HepG2 (cell line): ENCODE measurements around the gene LINGO3. TPM values are rescaled to one million over a fixed set of nuclear protein-coding genes. Genes with fewer than 3 reads are reported as not detected.

ENCODE experiments used
- ATAC-seq: fragments of 200-7000 bp; cut with Tn5 transposase; 3 replicates; pipeline ENCODE4 v1.9.1; 2020; ENCODE audit warnings: mild to moderate bottlenecking, moderate library complexity
- BruUV-seq: library from RNA; stranded (reverse); fragments of 400-500 nt; replicated peaks from 2 replicates; lab custom pipeline; 2021; lab: Mats Ljungman, UMichigan
- CTCF ChIA-PET: fragments of 300-600 bp; formaldehyde crosslinking; extraction: SDS; loops from one replicate; lab custom pipeline; 2021; ENCODE audit warnings: low total read pairs, inconsistent platforms, low intra/inter-chr PET ratio; lab: Yijun Ruan, JAX
- POLR2A ChIA-PET: fragments of 350-600 bp; sonication (Branson Sonifier 250); formaldehyde crosslinking; loops from one replicate; lab custom pipeline; 2020; ENCODE audit warnings: antibody characterized with exemption, inconsistent platforms; lab: Yijun Ruan, JAX
- DNase-seq: peaks from one replicate; pipeline ENCODE4 v3.0.0-alpha.2; 2015; ENCODE audit warnings: low spot score
- FAIRE-seq: peaks from 3 replicates; lab custom pipeline; 2011; peaks lifted over from hg19 to GRCh38; lab: Jason Lieb, UNC
- H2AFZ ChIP-seq: one replicate; pipeline ENCODE4 v1.6.1; 2011; ENCODE audit warnings: low read length, inconsistent platforms
- H3K27ac ChIP-seq: fragments of 300-600 bp; 3 replicates; pipeline ENCODE4 v1.8.0; 2011; ENCODE audit warnings: mixed run types, mild to moderate bottlenecking, mixed read lengths, low read length, inconsistent platforms; ENCODE audit not compliant: insufficient read depth; ENCODE audit errors: extremely low read length
- H3K27me3 ChIP-seq, 2 experiments: fragments of 200-600 bp in 1 of 2; 2 replicates in 1 of 2; 3 replicates in 1 of 2; pipeline versions ENCODE4 v1.6.0 to v1.8.0; 2011; ENCODE audit warnings: low read length in 2 of 2, mild to moderate bottlenecking in 2 of 2, moderate library complexity in 2 of 2, inconsistent platforms in 1 of 2; ENCODE audit not compliant: insufficient read depth in 2 of 2, control insufficient read depth in 1 of 2
- H3K36me3 ChIP-seq, 2 experiments: fragments of 200-600 bp in 1 of 2; replicated peaks in 1 of 2; 2 replicates in 1 of 2; 3 replicates in 1 of 2; pipeline versions ENCODE4 v1.5.1 to v1.8.0; 2011; ENCODE audit warnings: low read length in 2 of 2, inconsistent platforms in 1 of 2; ENCODE audit not compliant: insufficient read depth in 2 of 2, control insufficient read depth in 1 of 2
- H3K4me1 ChIP-seq: 2 replicates; pipeline ENCODE4 v1.5.1; 2012; ENCODE audit warnings: low read length, inconsistent platforms; ENCODE audit not compliant: insufficient read depth
- H3K4me2 ChIP-seq: 2 replicates; pipeline ENCODE4 v1.6.0; 2011; ENCODE audit warnings: low read depth, low read length, inconsistent platforms
- H3K4me3 ChIP-seq, 3 experiments: fragments of 200-600 bp in 1 of 3; sonication (generic), shearing (Covaris generic) in 1 of 3; replicated peaks in 1 of 3; 2 replicates each; pipeline ENCODE4 v1.5.1; 2011 to 2016; ENCODE audit warnings: low read length in 3 of 3, inconsistent platforms in 2 of 3, low read depth in 2 of 3, mild to moderate bottlenecking in 2 of 3, control low read depth in 1 of 3, mixed read lengths in 1 of 3; ENCODE audit not compliant: insufficient read depth in 1 of 3
- H3K79me2 ChIP-seq: one replicate; pipeline ENCODE4 v1.6.1; 2011; ENCODE audit warnings: low read length, inconsistent platforms; ENCODE audit not compliant: insufficient read depth
- H3K9ac ChIP-seq: 2 replicates; pipeline ENCODE4 v1.6.0; 2011; ENCODE audit warnings: mild to moderate bottlenecking, low read depth, low read length, inconsistent platforms; ENCODE audit not compliant: insufficient read depth
- H3K9me3 ChIP-seq: 2 replicates; pipeline ENCODE4 v1.5.1; 2012; ENCODE audit warnings: mild to moderate bottlenecking, low read length
- H4K20me1 ChIP-seq: 2 replicates; pipeline ENCODE4 v1.6.0; 2011; ENCODE audit warnings: inconsistent platforms, mild to moderate bottlenecking, low read length, moderate library complexity; ENCODE audit not compliant: insufficient read depth
- CBX2 ChIP-seq, 2 experiments: fragments of 200-600 bp in 1 of 2; sonication (generic); formaldehyde crosslinking in 1 of 2; IDR thresholded peaks; 2 replicates each; pipeline versions ENCODE4 v1.7.0 to v1.8.1; 2018 to 2022; ENCODE audit warnings: low read depth in 2 of 2, low read length in 1 of 2, mild to moderate bottlenecking in 1 of 2, missing genetic modification reagents in 1 of 2
- HNRNPH1 ChIP-seq: fragments of 200-400 bp; formaldehyde crosslinking; optimal IDR thresholded peaks from 2 replicates; pipeline ENCODE3; 2017; ENCODE audit warnings: mild to moderate bottlenecking, low read depth, low read length
- HNRNPLL ChIP-seq: fragments of 200-400 bp; formaldehyde crosslinking; IDR thresholded peaks from 2 replicates; pipeline ENCODE4 v1.6.1; 2017; ENCODE audit warnings: mild to moderate bottlenecking, low read depth, low read length; ENCODE audit not compliant: poor library complexity, severe bottlenecking
- KDM5B ChIP-seq: sonication (generic); formaldehyde crosslinking; IDR thresholded peaks from 2 replicates; pipeline ENCODE4 v1.4.0; 2020; ENCODE audit warnings: missing genetic modification reagents, mild to moderate bottlenecking, borderline replicate concordance
- MTERF4 ChIP-seq: sonication (generic); formaldehyde crosslinking; IDR thresholded peaks from 2 replicates; pipeline ENCODE4 v1.8.0; 2023; ENCODE audit warnings: mild to moderate bottlenecking, missing genetic modification reagents
- NCOA2 ChIP-seq: sonication (generic); formaldehyde crosslinking; IDR thresholded peaks from 2 replicates; pipeline ENCODE4 v1.8.0; 2022; ENCODE audit warnings: inconsistent platforms
- RORA ChIP-seq: sonication (generic); formaldehyde crosslinking; IDR thresholded peaks from 2 replicates; pipeline ENCODE4 v1.5.0; 2020; ENCODE audit warnings: mild to moderate bottlenecking, missing genetic modification reagents, moderate library complexity
- SP4 ChIP-seq: sonication (generic); formaldehyde crosslinking; IDR thresholded peaks from 2 replicates; pipeline ENCODE4 v1.8.1; 2023; ENCODE audit warnings: mild to moderate bottlenecking, missing genetic modification reagents
- ZFX ChIP-seq: sonication (generic); formaldehyde crosslinking; IDR thresholded peaks from 2 replicates; pipeline ENCODE4 v1.4.0; 2020; ENCODE audit warnings: mild to moderate bottlenecking, low read depth, missing genetic modification reagents, moderate library complexity
- ZKSCAN5 ChIP-seq: sonication (generic); formaldehyde crosslinking; IDR thresholded peaks from 2 replicates; pipeline ENCODE4 v1.5.1; 2020; ENCODE audit warnings: mild to moderate bottlenecking, missing genetic modification reagents
- ZNF501 ChIP-seq: sonication (generic); formaldehyde crosslinking; IDR thresholded peaks from 2 replicates; pipeline ENCODE4 v1.5.1; 2020; ENCODE audit warnings: mild to moderate bottlenecking, moderate library complexity, missing genetic modification reagents
- ZNF552 ChIP-seq: sonication (generic); formaldehyde crosslinking; IDR thresholded peaks from 2 replicates; pipeline ENCODE4 v1.9.0; 2022; ENCODE audit warnings: missing genetic modification reagents, mild to moderate bottlenecking, borderline replicate concordance
- ZNF558 ChIP-seq: sonication (generic); formaldehyde crosslinking; IDR thresholded peaks from 2 replicates; pipeline ENCODE4 v1.9.0; 2022; ENCODE audit warnings: mild to moderate bottlenecking, missing genetic modification reagents, borderline replicate concordance
- ZNF883 ChIP-seq: sonication (generic); formaldehyde crosslinking; IDR thresholded peaks from 2 replicates; pipeline ENCODE4 v1.5.1; 2020; ENCODE audit warnings: mild to moderate bottlenecking, missing genetic modification reagents; ENCODE audit errors: not compliant biosample characterization
- WGBS: methylation state at CpG from one replicate; pipeline ENCODE4 v1.1.6; 2017; ENCODE audit warnings: low lambda C conversion rate; 5-methylcytosine and 5-hydroxymethylcytosine counted together
- in situ Hi-C: cut with HindIII; loops from 2 replicates; pipeline ENCODE4 v1.10.0; 2017; ENCODE audit warnings: low pct_unique_long_range_greater_than_20kb; ENCODE audit not compliant: extremely low pct_ligation_motif_present
- intact Hi-C: fragments of 100-400 bp; cut with micrococcal nuclease; formaldehyde crosslinking; loops from one replicate; pipeline ENCODE4 v1.10.0; 2022; ENCODE audit not compliant: unreplicated experiment
- polyA plus RNA-seq, 8 experiments: library from polyadenylated mRNA; depleted of rRNA in 3 of 8; stranded (reverse) in 7 of 8; unstranded in 1 of 8; fragments of >200 nt; fragmentation: Illumina TruSeq in 4 of 8; extraction: Trizol in 4 of 8; gene quantifications; 2 replicates each; pipeline versions ENCODE4 v1.2.1 to v1.2.3, GENCODE V29; 2011 to 2016; ENCODE audit warnings: low read depth in 4 of 8, missing spikeins in 1 of 8, mixed read lengths in 1 of 8; ENCODE audit not compliant: insufficient read depth in 1 of 8
- total RNA-seq, 5 experiments: library from RNA; depleted of rRNA; stranded (reverse); fragments of >200 nt; fragmentation: Illumina TruSeq; extraction: Trizol; gene quantifications; 2 replicates each; pipeline ENCODE4 v1.2.3, GENCODE V29; 2016; ENCODE audit warnings: low read depth in 1 of 5

LINGO3 gene
- total and polyA plus RNA-seq, 2 of the 13 experiments (the other 11 are each of a cell fraction or from before 2014, with no cell fraction given) = not detected

- TF ChIP-seq MTERF4 (CRISPR knock-in tag) (no peak), RORA (CRISPR knock-in tag) (no peak), ZKSCAN5 (CRISPR knock-in tag) (no peak), NCOA2 (CRISPR knock-in tag) (no peak), CBX2 (IDR thresholded peaks at IDR 0.05; ENCODE audit: low read depth, low read length) (no peak), CBX2 (CRISPR knock-in tag; IDR thresholded peaks at IDR 0.05; ENCODE audit: low read depth) (no peak; the same call in 1 of the 2 replicates), ZNF552 (no peak), HNRNPH1 (no peak)
- TF ChIP-seq, all 625 proteins: peak for 50
These were observed 16.7 kb downstream of the LINGO3 start (continued) for GRCh38 chr19:2291185-2291751.

GRCh38 chr19:2290441-2291184 is 17.3 kb downstream of the LINGO3 start:
- no peaks in the 10 kb centered on the region; the same call in 1 of the 2 replicates for H4K20me1 ChIP-seq
- ATAC-seq = peak; percentile 6
- ChIA-PET CTCF (no interaction called here), POLR2A (no interaction called here)
- no peak for DNase-seq
- intact Hi-C loops (no loop called here), in situ Hi-C loops (no loop called here)
- TF ChIP-seq ZNF558 (CRISPR knock-in tag) = no peak
- TF ChIP-seq ZNF883 (CRISPR knock-in tag) = peak; percentile 7
- peak; percentile 30 for TF ChIP-seq HNRNPLL
- peak; percentile 20; the same call in 1 of the 2 replicates for TF ChIP-seq ZNF501 (CRISPR knock-in tag)
- TF ChIP-seq KDM5B (CRISPR knock-in tag) = peak; percentile 25; the same call in 1 of the 2 replicates
- TF ChIP-seq SP4 (CRISPR knock-in tag) = no peak
- TF ChIP-seq ZFX (CRISPR knock-in tag) = 0 out of 2 replicates have a peak, but pooled peaks have one; percentile 2
- H3K9me3 ChIP-seq = no peaks in the 10 kb centered on the region
- peak overlapping the region in 1 of 3 experiments; percentile 52; a peak in 2 of 6 replicates for H3K4me3 ChIP-seq
- 50% methylated on average over 14 of the region's 82 CpGs for WGBS
- peaks cover 31 to 96% of the 10 kb centered on the region in 2 experiments for H3K27me3 ChIP-seq
- peak overlapping the region; percentile 66; the same call in 1 of the 2 replicates for H3K4me2 ChIP-seq
- no peak overlapping the region for H2AFZ ChIP-seq
- H3K36me3 ChIP-seq = no peaks in the 10 kb centered on the region
- no TSS peak for BruUV-seq
- no peaks in the 10 kb centered on the region for H3K79me2 ChIP-seq
- H3K27ac ChIP-seq = no peak overlapping the region
- peaks cover 46% of the 10 kb centered on the region for H3K4me1 ChIP-seq
- FAIRE-seq = no peak
- no peak overlapping the region for H3K9ac ChIP-seq
